Epidermal melanocyte (primary cell): ENCODE measurements around the gene GFRA4.
"Not testable (repeated sequence)": the region's sequence is repeated elsewhere in the genome, so short reads cannot be mapped to it uniquely, and the experiment has no call there.

Source experiments
- DNase-seq: peaks from one replicate; pipeline ENCODE4 v3.0.0; 2011; ENCODE audit warnings: low spot score; ENCODE audit not compliant: insufficient read length

The GFRA4 gene

GRCh38 chr20:3622406-3622805, 40.8 kb downstream of the GFRA4 start:
- DNase-seq = no peak

DNA sequence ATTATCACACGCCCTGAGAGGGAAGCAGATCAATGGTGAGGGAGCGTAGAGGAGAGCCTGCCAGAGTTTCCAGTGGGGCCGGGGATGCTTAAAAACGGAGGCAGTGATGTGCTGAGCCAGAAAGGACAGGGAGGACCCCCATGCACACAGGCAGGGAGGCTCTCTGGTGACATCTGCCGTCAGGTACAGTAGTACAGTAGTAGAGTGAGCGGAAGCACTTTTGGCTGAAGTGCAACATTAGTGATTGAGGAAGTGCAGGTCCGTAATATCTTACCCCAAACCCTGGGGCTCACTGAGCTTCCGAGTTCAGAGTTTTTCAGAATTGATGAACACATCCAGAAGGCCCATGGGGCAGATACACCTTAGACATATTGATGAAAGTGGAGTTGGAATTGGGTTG, 42.1 kb downstream of the GFRA4 start:
- no peak for DNase-seq

DNA sequence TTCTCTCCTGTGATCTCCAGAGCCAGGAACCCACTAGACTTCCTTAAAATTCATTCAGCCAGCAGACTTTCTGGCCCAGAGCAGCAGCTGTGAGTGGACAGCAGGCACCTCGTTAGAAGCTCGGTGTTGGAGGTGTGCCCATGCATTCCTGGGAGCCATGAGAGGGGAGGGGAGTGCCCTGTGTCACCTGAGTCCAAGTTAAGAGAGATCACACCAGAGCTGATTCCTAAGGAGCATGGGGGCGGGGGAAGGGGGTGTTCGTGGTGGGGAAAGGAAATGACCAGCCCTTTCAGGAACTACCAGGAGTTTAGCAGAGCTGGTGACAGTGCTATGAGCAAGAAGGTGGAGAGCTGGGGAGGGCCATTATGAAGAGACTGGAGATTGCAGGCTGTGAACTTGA, 46.9 kb downstream of the GFRA4 start:
- no peak for DNase-seq

DNA sequence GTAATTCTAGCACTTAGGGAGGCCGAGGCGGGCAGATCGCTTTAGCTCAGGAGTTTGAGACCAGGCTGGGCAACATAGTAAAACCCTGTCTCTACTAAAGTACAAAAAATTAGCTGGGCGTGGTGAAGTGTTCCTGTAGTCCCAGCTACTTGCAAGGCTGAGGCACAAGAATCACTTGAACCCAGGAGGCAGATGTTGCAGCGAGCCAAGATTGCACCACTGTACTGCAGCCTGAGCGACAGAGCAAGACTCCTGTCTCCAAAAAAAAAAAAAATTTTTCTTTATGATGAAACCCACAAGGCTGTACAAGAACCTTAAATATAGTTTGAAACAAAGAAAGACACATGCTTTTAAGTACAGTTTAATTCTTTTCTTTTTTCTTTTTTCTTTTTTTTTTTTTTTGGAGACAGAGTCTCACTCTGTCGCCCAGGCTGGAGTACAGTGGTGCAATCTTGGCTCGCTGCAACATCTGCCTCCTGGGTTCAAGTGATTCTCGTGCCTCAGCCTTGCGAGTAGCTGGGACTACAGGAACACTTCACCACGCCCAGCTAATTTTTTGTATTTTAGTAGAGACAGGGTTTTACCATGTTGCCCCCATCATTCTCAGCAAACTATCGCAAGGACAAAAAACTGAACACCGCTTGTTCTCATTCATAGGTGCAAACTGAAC, 47.9 kb downstream of the GFRA4 start:
- DNase-seq = not testable (repeated sequence)

DNA sequence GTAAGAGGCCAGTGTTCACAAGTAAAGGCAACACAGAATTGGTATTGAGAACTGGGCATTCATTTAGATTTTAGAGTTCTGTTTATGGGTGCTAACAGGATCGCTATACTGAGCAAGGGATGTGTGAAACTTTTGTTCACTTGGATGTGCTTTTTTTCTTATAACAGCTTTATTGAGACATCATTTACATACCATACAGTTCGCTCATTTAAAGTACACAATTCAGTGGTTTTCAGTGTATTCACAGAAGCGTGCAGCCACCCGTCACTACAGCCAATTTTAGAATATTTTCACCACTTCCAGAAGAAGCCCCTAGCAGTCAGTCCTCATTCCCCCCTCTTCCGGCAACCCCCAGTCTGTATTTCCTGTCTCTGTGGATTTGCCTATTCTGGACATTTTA, 48.7 kb downstream of the GFRA4 start:
- no peak for DNase-seq

DNA sequence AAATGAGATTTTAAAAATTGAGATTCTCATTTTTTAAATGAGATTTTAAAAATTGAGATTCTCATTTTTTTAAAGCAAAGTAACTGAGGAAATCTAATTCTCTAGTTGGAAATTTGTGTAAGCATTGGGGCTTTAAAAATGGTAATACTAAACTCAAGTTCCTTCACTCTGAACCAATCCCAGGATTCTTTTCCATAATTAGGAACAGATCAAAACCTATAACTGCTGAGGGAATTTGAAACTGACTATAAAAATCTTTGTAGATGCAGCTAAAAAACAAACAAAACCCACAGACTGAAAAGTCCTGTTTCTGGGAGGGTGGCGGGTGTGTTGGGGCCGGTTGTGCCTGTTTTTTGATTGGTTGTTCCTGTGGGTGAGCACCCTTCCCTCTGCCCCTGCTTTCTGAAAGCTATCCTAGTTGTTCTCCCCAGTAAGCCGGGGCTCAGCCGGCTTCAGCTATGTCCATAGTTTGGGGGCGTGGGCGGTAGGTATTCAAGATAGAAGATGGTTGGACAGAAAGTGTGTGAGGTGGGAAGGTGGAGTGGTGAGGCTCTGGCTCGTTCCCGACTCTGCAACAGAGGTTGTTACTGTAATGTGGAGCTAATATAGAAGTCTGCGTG, 49.3 kb downstream of the GFRA4 start:
- peak; percentile 46 for DNase-seq

DNA sequence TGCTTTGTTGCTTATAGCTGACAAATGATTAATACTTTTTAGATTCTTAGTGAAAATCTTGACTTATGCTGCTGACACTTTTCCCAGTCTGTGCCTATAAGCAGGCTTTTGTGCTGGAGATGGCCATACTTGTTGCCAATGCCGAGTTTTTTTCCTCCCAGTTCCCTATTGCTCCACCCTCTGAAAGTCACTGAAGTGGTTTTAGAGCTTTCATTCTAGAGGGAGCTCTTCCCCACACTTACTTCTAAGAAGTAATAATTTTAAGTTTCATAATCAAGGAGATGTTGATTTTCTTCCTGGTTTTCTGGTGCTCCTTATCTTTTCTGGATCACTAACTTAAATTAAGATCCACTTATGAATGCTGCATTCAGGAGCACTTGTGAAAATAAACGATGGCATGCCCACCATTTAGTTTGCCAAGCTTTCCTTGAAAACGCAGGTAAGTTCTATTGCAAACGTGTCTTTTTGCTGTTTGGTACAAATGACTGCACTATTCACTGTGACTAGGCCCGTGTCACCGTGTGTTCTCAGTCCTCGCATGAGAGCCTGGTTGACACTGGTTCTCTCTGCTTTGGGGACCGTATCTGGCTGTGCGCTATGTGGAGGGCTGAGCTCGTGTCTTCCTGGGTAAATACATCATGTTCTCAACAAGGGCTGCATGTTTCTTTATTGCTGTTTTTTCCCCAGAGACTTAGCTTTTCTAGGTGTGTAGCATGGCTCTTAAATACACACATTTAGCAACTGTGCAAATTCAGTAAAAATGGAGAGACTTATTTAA, 50.2 kb downstream of the GFRA4 start:
- DNase-seq = peak; percentile 22

DNA sequence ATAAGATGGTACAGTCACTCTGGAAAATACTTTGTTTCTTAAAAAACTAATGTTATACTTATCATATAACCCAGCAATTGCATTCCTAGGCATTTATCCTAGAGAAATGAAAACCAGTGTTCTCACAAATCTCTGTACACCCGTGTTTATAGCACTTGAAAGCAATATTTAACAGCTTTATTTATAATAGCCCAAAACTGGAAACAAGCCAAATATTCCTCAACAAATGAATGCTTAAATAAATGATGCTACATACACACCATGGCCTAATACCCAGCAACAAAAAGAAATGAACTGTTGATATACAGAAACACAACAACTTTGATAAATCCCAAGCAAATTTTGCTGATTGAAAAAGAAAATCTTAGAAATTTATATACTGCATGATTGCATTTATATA, 51.3 kb downstream of the GFRA4 start:
- no peak for DNase-seq
